ENCODE measurements around the gene ADAMTS4.

- TF ChIP-seq CTCF (IDR thresholded peaks at IDR 0.05) (no peak), POLR2A (IDR thresholded peaks at IDR 0.05) (no peak)
Measured at GRCh38 chr1:161226320-161226711, 27.5 kb upstream of the ADAMTS4 start.
